Gastroesophageal sphincter (tissue), 4 donors: ENCODE results near the gene IQSEC1. TPM values are rescaled to one million over a fixed set of nuclear protein-coding genes. Genes with fewer than 3 reads are reported as not detected.

Experiments used
- ATAC-seq: fragments of 150-250 bp; one replicate; pipeline ENCODE4 v1.9.1; 2016; ENCODE audit warnings: mild to moderate bottlenecking, moderate library complexity
- H3K27ac ChIP-seq, 4 donors: fragments of 200-600 bp; sonication (generic) in 3 of 4; 1 replicate in 3 of 4; 2 replicates in 1 of 4; pipeline ENCODE4 v1.5.1; 2016 to 2019
- H3K27me3 ChIP-seq: fragments of 200-600 bp; sonication (generic); one replicate; pipeline ENCODE4 v1.5.1; 2019
- H3K36me3 ChIP-seq, 2 donors: fragments of 200-600 bp; sonication (generic); one replicate each; pipeline ENCODE4 v1.5.1; 2019; ENCODE audit warnings: control low read depth in 1 of 2
- H3K4me1 ChIP-seq, 3 donors: fragments of 200-600 bp; sonication (generic); 1 replicate in 2 of 3; 2 replicates in 1 of 3; pipeline ENCODE4 v1.5.1; 2016 to 2019; ENCODE audit warnings: control low read depth in 2 of 3
- H3K4me3 ChIP-seq, 2 donors: fragments of 200-600 bp; sonication (generic); one replicate each; pipeline ENCODE4 v1.5.1; 2019; ENCODE audit warnings: mild to moderate bottlenecking in 1 of 2, moderate library complexity in 1 of 2
- H3K9me3 ChIP-seq, 3 donors: fragments of 200-600 bp; sonication (generic); one replicate each; pipeline ENCODE4 v1.5.1; 2017 to 2019; ENCODE audit warnings: control low read depth in 2 of 3
- CTCF ChIP-seq, 4 experiments: fragments of 200-600 bp in 2 of 4; fragments of 450-650 bp in 2 of 4; sonication (generic) in 1 of 4; IDR thresholded peaks; one replicate each; pipeline ENCODE4 v1.5.1; 2017 to 2019; ENCODE audit warnings: antibody characterized with exemption in 4 of 4, mild to moderate bottlenecking in 2 of 4, moderate library complexity in 2 of 4
- EP300 ChIP-seq: sonication (generic); formaldehyde crosslinking; IDR thresholded peaks from one replicate; pipeline ENCODE4 v1.6.1; 2017; ENCODE audit warnings: antibody characterized with exemption, mild to moderate bottlenecking
- POLR2A ChIP-seq, 2 donors: fragments of 450-650 bp; IDR thresholded peaks; one replicate each; pipeline ENCODE4 v1.6.1; 2017; ENCODE audit warnings: antibody characterized with exemption in 2 of 2, mild to moderate bottlenecking in 2 of 2, moderate library complexity in 1 of 2
- POLR2AphosphoS5 ChIP-seq: sonication (generic); formaldehyde crosslinking; IDR thresholded peaks from one replicate; pipeline ENCODE4 v1.6.1; 2017; ENCODE audit warnings: antibody characterized with exemption
- WGBS, 2 donors: methylation state at CpG; one replicate each; pipeline ENCODE4 v1.1.5; 2018; ENCODE audit warnings: low coverage in 1 of 2; 5-methylcytosine and 5-hydroxymethylcytosine counted together
- total RNA-seq, 4 donors: library from RNA; depleted of rRNA; stranded (reverse); fragments of >200 nt; gene quantifications; one replicate each; pipeline ENCODE4 v1.1.0, GENCODE V29; 2016

Gene IQSEC1
- total RNA-seq, 4 donors from 2014 or later, result 49.5 to 104 (median 61.7) TPM

- H3K4me1 ChIP-seq, result peaks cover 0 to 24% (median 8%) of the 10 kb centered on the region in 3 donors
- H3K36me3 ChIP-seq, result no peaks in the 10 kb centered on the region
- no peaks in the 10 kb centered on the region for H3K27me3 ChIP-seq
- WGBS, 2 donors, result 73 to 93% methylated on average over 4 of the region's 4 CpGs
- no peak overlapping the region for H3K27ac ChIP-seq
- no peak overlapping the region for H3K4me3 ChIP-seq
- no peaks in the 10 kb centered on the region for H3K9me3 ChIP-seq
- TF ChIP-seq POLR2AphosphoS5 (no peak), POLR2A (IDR thresholded peaks at IDR 0.05) (no peak), EP300 (no peak), CTCF (IDR thresholded peaks at IDR 0.05) (no peak)
- ATAC-seq, result no peak
Measured at GRCh38 chr3:13003608-13004007, 69.6 kb downstream of the IQSEC1 start.

- no peak for ATAC-seq
- H3K27ac ChIP-seq, result no peak overlapping the region
Measured at GRCh38 chr3:13002398-13003124, 70.7 kb downstream of the IQSEC1 start.

GRCh38 chr3:12999147-13000140 is 73.8 kb downstream of the IQSEC1 start:
- no peaks in the 10 kb centered on the region for H3K27me3 ChIP-seq
- peak; percentile 69 for ATAC-seq
- no peak overlapping the region for H3K4me3 ChIP-seq
- H3K9me3 ChIP-seq, result no peaks in the 10 kb centered on the region
- H3K27ac ChIP-seq, result peak overlapping the region in 3 of 4 donors; percentile 16 to 60 (median 52)
- peaks cover 0 to 25% (median 7%) of the 10 kb centered on the region in 3 donors for H3K4me1 ChIP-seq
- WGBS, 2 donors, result 62 to 87% methylated on average over 4 to 9 of the region's 14 CpGs
- H3K36me3 ChIP-seq, result no peaks in the 10 kb centered on the region
- TF ChIP-seq POLR2A (IDR thresholded peaks at IDR 0.05), result no peak
- no peak for TF ChIP-seq POLR2AphosphoS5
- no peak for TF ChIP-seq EP300

More at GRCh38 chr3:13002398-13003124, 70.7 kb downstream of the IQSEC1 start:
- Histone ChIP-seq H3K36me3 (no peaks in the 10 kb centered on the region), H3K4me1 (peaks cover 0 to 14% (median 5%) of the 10 kb centered on the region in 3 donors), H3K4me3 (no peak overlapping the region), H3K9me3 (no peaks in the 10 kb centered on the region), H3K27me3 (no peaks in the 10 kb centered on the region)
- TF ChIP-seq EP300 (no peak), POLR2A (IDR thresholded peaks at IDR 0.05) (no peak), POLR2AphosphoS5 (no peak), CTCF (IDR thresholded peaks at IDR 0.05) (no peak)
- 66 to 71% methylated on average over 1 to 2 of the region's 2 CpGs for WGBS, 2 donors

- peaks cover 0 to 28% (median 7%) of the 10 kb centered on the region in 3 donors for H3K4me1 ChIP-seq
- H3K36me3 ChIP-seq, result no peaks in the 10 kb centered on the region
- TF ChIP-seq CTCF (IDR thresholded peaks at IDR 0.05) (no peak), EP300 (no peak), POLR2AphosphoS5 (no peak), POLR2A (IDR thresholded peaks at IDR 0.05) (no peak)
- peak overlapping the region in 2 of 4 donors; percentile 52 to 60 for H3K27ac ChIP-seq
- 75 to 83% methylated on average over 1 to 4 of the region's 4 CpGs for WGBS, 2 donors
- no peaks in the 10 kb centered on the region for H3K9me3 ChIP-seq
- no peak for ATAC-seq
- no peaks in the 10 kb centered on the region for H3K27me3 ChIP-seq
- no peak overlapping the region for H3K4me3 ChIP-seq
Measured at GRCh38 chr3:12998648-12999047, 74.6 kb downstream of the IQSEC1 start.

GRCh38 chr3:12997387-12997786 is 75.8 kb downstream of the IQSEC1 start:
- Histone ChIP-seq H3K4me1 (peaks cover 0 to 41% (median 13%) of the 10 kb centered on the region in 3 donors), H3K36me3 (no peaks in the 10 kb centered on the region), H3K27ac (no peak overlapping the region), H3K27me3 (no peaks in the 10 kb centered on the region), H3K9me3 (no peaks in the 10 kb centered on the region), H3K4me3 (no peak overlapping the region)
- ATAC-seq, result no peak
- TF ChIP-seq POLR2A (IDR thresholded peaks at IDR 0.05) (no peak), POLR2AphosphoS5 (no peak), EP300 (no peak), CTCF (IDR thresholded peaks at IDR 0.05) (no peak)
